Activated naive CD4-positive, alpha-beta T cell treated with anti-CD3 and anti-CD28 coated beads for 36 hours (primary cell): ENCODE results near the gene SAMD4B. TPM values are rescaled to one million over a fixed set of nuclear protein-coding genes. Genes with fewer than 3 reads are reported as not detected.

Experiments used
- CTCF ChIA-PET: fragments of 350-600 bp; sonication (Branson Sonifier 250); formaldehyde crosslinking; loops from one replicate; lab custom pipeline; 2021; ENCODE audit warnings: antibody characterized with exemption; lab: Charles Lee
- DNase-seq: peaks from one replicate; pipeline ENCODE4 v3.0.0-alpha.2; 2020
- H3K27ac Mint-ChIP-seq: one replicate; pipeline ENCODE4 v1.8.0; 2021; ENCODE audit warnings: mild to moderate bottlenecking, mixed read lengths
- H3K27me3 Mint-ChIP-seq: one replicate; pipeline ENCODE4 v1.8.0; 2021; ENCODE audit warnings: low read depth, mixed read lengths
- H3K36me3 Mint-ChIP-seq: one replicate; pipeline ENCODE4 v1.8.0; 2021; ENCODE audit warnings: low read depth, mixed read lengths
- H3K4me1 Mint-ChIP-seq: one replicate; pipeline ENCODE4 v1.8.0; 2021; ENCODE audit warnings: low read depth, mixed read lengths
- H3K4me3 Mint-ChIP-seq: one replicate; pipeline ENCODE4 v1.8.0; 2021; ENCODE audit warnings: mild to moderate bottlenecking, moderate library complexity, mixed read lengths
- H3K9me3 Mint-ChIP-seq: one replicate; pipeline ENCODE4 v1.8.0; 2021; ENCODE audit warnings: mixed read lengths
- intact Hi-C: fragments of 100-400 bp; cut with micrococcal nuclease; formaldehyde crosslinking; loops from one replicate; pipeline ENCODE4 v1.15.1; 2023
- total RNA-seq, 2 experiments: library from RNA; stranded (reverse); gene quantifications; one replicate each; pipeline ENCODE4 v1.2.3, GENCODE V29; 2021

The SAMD4B gene
- total RNA-seq, 2 experiments from 2014 or later = 33.0 to 35.8 TPM

DNA sequence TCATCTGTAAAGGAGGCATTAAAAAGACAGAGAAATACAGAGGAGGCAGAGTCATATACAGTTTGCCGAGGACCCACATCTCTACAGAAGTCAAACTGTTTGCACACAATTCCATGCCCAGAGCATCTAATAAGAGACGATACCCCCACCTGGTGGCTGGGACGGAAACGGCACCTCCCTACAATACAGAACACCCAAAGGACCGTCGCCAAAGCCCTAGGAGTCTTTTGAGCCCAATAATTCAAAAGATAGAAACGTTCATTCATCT lies 69.5 kb downstream of the SAMD4B start:
- Mint-ChIP-seq H3K4me3 (peak overlapping the region; percentile 82), H3K36me3 (peaks cover 26% of the 10 kb centered on the region), H3K9me3 (no peaks in the 10 kb centered on the region), H3K27ac (peak overlapping the region; percentile 85), H3K4me1 (peaks cover 34% of the 10 kb centered on the region), H3K27me3 (peaks cover 2% of the 10 kb centered on the region)
- peak; percentile 96 for DNase-seq
- intact Hi-C loops = loop anchor here (1.0 kb wide), 11 partner anchors 9 to 289 kb away; partner anchors contain the start of genes EID2, MED29, PAF1 and SAMD4B
- CTCF ChIA-PET = interaction anchor here (0.6 to 2.1 kb wide), 14 partner anchors 10 to 174 kb away, joined by 3 to 97 read pairs (median 5); partner anchors contain the start of genes GMFG, MED29, PAF1 and RPS16

DNA sequence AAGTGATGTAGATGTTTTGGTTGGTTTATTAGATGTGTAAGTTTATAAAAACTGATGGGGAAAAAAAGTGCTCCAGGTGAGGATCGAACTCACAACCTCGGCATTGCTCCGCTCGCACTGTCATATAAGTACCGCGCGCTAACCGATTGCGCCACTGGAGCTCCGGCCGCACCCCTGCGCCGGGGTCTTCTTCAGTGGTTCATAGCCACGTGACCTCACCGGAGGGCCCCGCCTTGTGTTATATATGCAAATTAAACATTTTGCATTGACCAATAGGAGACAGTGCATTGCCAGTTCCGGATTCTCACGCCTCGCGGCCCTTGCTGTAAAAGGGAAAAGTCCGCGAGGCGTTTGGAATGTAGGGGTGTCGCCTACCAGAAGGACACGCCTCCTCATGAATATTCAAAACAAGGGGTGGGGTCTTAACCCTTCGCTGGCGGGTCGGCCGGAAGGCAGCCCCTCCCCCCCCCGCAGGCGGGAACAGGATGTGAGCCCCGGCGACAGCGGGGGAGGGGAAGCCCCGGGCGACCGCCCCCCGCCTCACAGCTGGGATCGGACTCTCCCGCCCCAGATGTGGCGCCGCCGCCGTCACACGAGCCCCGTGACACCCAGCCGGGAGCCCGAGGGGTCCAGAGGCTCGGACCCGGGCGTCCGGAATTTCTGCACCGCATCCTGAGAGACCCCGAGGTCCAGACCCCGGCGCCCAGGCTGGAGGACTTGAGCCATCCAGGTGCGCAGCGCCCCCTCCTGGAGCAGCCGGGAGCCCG lies 70.1 kb downstream of the SAMD4B start, which contains the start of gene PLEKHG2:
PLEKHG2 (plus strand) TSS at position 570 of the 767 bp plus-strand sequence. CDS start 1,418 bp downstream, outside the sequence.
- CTCF ChIA-PET = interaction anchor here (0.9 to 2.1 kb wide), 8 partner anchors 11 to 77 kb away, joined by 5 to 97 read pairs (median 9); partner anchors contain the start of genes GMFG, MED29, PAF1 and RPS16
- Mint-ChIP-seq H3K4me1 (peaks cover 34% of the 10 kb centered on the region), H3K27me3 (peaks cover 2% of the 10 kb centered on the region), H3K9me3 (no peaks in the 10 kb centered on the region), H3K27ac (peak within 1 kb of the TSS; percentile 85), H3K4me3 (peak within 1 kb of the TSS; percentile 85), H3K36me3 (peaks cover 21% of the 10 kb centered on the region)
- intact Hi-C loops = loop anchor here (1.0 kb wide), 11 partner anchors 10 to 290 kb away; partner anchors contain the start of genes EID2, MED29, PAF1 and SAMD4B
- DNase-seq = peak; percentile 98

DNA sequence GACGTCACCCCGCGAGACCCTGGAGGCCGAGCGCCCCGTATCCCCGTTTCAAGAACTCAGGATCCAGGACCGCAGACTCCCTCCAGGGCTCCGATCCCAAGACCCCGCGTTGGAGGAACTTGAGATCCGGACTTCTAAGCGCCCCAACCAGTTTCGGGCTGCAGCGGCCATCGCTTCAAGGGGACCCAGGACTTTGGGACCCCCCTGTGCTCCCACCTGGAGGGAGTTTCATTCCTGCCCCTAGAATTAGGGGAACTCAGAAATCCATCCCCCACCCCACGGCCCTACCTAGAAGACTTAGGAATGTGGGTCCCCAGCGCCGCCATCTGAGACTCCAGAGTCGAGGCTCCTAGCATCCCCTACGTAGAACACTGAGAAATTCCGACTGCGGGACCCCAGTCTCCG lies 70.6 kb downstream of the SAMD4B start:
- intact Hi-C loops = loop anchor here (1.0 kb wide), 11 partner anchors 11 to 291 kb away; partner anchors contain the start of genes EID2, MED29, PAF1 and SAMD4B
- no peak for DNase-seq
- Mint-ChIP-seq H3K27ac (peak overlapping the region; percentile 85), H3K4me1 (peaks cover 34% of the 10 kb centered on the region), H3K27me3 (peaks cover 2% of the 10 kb centered on the region), H3K4me3 (peak overlapping the region; percentile 82), H3K36me3 (peaks cover 15% of the 10 kb centered on the region), H3K9me3 (no peaks in the 10 kb centered on the region)
- CTCF ChIA-PET = interaction anchor here (1.8 to 2.1 kb wide), 2 partner anchors 15 to 23 kb away, joined by 7 to 97 read pairs; partner anchors contain the start of gene RPS16

DNA sequence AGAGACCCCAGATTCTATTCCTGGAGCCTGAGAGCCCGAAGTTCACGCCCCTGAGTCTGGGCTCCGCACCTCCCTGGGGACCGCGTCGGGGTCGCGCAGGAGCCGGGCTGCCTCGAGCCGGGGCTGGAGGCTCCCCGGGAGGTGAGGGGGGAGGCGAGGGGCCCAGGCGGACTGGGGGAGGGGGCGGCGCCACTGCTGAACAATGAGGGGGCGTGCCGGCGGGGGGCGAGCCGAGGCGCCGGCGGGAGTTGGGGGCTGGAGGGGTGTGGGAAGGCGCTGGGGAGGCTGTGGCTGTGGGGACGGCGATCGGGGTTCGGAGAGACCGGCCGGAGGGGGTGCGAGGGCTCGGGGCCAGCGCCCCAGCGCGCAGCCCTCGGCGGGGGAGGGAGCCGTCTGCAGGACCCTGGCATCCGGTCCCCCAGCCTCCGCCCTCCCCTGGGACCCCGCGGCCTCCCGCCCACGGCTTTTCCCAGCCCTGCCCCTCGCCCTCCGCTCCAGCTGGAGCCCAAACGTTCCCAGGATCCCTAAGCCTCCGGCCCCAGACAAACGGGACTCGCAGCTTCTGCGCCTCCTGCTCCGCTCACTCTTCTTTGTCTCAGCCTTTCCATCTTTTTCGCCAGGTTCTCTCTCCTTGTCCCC lies 71.2 kb downstream of the SAMD4B start:
- H3K4me1 Mint-ChIP-seq = peaks cover 34% of the 10 kb centered on the region
- intact Hi-C loops = no loop called here
- H3K9me3 Mint-ChIP-seq = no peaks in the 10 kb centered on the region
- peak; percentile 29 for DNase-seq
- peaks cover 10% of the 10 kb centered on the region for H3K36me3 Mint-ChIP-seq
- CTCF ChIA-PET = interaction anchor here (0.9 kb wide), 1 partner anchor 22 kb away, joined by 3 read pairs; the partner anchor contains the start of genes MED29 and PAF1
- peak overlapping the region; percentile 85 for H3K27ac Mint-ChIP-seq
- peaks cover 2% of the 10 kb centered on the region for H3K27me3 Mint-ChIP-seq
- H3K4me3 Mint-ChIP-seq = peak overlapping the region; percentile 85

DNA sequence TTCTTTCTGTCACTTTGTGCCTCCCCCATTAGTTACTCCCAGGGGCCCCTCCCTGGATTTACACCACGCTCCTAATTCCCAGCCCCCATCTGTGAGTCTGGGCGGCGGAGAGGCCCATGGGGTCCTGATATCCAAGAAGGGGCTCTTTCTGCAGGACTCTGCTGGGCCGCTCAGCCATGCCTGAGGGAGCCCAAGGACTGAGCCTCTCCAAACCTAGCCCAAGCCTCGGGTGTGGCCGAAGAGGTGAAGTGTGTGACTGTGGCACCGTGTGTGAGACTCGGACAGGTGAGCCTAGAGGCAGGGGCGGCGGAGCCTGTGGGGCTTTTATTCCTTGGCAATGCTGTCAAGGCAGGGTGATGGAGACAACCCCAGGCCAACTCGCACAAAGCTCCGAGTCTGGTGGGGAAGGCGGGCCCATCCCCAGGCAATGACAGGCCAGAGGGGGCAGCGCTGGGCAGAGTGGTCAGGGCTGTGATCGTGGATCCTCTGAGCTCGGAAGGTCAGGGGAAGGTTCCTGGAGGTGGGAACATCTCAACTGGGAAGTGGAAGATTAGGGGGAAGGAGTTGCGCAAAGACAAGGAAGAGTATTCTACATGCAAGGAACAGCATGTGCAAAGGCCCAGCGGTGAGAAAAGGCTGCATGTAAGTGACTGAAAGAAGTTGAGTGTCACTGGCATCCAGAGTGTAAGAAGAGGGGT lies 71.8 kb downstream of the SAMD4B start:
- DNase-seq = peak; percentile 35
- H3K27ac Mint-ChIP-seq = peak overlapping the region; percentile 70
- CTCF ChIA-PET = interaction anchor here (0.9 to 2.1 kb wide), 3 partner anchors 14 to 67 kb away, joined by 3 to 6 read pairs (median 4); partner anchors contain the start of genes MED29 and PAF1
- peak overlapping the region; percentile 85 for H3K4me3 Mint-ChIP-seq
- intact Hi-C loops = no loop called here
- H3K36me3 Mint-ChIP-seq = peaks cover 4% of the 10 kb centered on the region
- no peaks in the 10 kb centered on the region for H3K9me3 Mint-ChIP-seq
- peaks cover 2% of the 10 kb centered on the region for H3K27me3 Mint-ChIP-seq
- peaks cover 30% of the 10 kb centered on the region for H3K4me1 Mint-ChIP-seq

DNA sequence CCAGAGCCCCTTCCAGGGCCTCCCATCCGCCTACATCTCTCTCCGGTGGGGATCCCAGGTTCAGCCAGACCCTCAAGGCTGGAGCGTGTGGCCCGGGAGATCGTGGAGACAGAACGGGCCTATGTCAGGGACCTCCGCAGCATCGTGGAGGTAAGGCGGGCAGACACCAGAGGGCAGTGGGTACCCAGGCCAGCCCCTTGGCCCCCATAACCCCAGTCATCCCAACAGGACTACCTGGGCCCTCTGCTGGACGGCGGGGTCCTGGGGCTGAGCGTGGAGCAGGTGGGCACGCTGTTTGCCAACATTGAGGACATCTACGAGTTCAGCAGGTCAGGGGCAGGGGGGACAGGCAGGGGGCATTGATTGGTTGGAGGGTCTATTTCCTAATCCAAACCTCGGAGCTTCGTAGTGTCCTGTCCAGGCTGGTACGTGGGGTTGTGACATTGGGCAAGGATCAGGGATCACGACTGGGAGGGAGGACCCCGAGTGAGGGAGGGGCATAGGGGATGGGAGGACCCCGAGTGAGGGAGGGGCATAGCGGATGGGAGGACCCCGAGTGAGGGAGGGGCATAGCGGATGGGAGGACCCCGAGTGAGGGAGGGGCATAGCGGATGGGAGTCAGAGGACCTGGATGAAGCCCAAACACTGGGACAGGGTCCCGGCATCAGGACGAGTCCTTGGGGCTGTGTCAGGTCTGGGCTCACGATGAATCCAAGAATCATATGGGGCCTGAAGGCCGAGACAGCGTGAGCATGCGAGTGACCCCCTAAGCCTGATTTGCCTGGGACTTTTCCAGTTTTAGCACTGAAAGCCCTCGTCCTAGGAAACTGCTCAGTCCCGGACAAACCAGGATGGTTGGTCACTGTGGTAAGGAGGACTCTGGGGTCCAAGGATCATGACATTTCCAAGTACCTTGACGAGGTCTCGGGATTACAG lies 73.2 kb downstream of the SAMD4B start:
- H3K27me3 Mint-ChIP-seq = peaks cover 2% of the 10 kb centered on the region
- H3K4me1 Mint-ChIP-seq = peaks cover 26% of the 10 kb centered on the region
- CTCF ChIA-PET = interaction anchor here (1.0 to 2.1 kb wide), 4 partner anchors 13 to 69 kb away, joined by 3 to 6 read pairs (median 4); partner anchors contain the start of gene RPS16
- H3K27ac Mint-ChIP-seq = no peak overlapping the region
- DNase-seq = no peak
- peaks cover 3% of the 10 kb centered on the region for H3K36me3 Mint-ChIP-seq
- intact Hi-C loops = no loop called here
- no peaks in the 10 kb centered on the region for H3K9me3 Mint-ChIP-seq
- H3K4me3 Mint-ChIP-seq = no peak overlapping the region

DNA sequence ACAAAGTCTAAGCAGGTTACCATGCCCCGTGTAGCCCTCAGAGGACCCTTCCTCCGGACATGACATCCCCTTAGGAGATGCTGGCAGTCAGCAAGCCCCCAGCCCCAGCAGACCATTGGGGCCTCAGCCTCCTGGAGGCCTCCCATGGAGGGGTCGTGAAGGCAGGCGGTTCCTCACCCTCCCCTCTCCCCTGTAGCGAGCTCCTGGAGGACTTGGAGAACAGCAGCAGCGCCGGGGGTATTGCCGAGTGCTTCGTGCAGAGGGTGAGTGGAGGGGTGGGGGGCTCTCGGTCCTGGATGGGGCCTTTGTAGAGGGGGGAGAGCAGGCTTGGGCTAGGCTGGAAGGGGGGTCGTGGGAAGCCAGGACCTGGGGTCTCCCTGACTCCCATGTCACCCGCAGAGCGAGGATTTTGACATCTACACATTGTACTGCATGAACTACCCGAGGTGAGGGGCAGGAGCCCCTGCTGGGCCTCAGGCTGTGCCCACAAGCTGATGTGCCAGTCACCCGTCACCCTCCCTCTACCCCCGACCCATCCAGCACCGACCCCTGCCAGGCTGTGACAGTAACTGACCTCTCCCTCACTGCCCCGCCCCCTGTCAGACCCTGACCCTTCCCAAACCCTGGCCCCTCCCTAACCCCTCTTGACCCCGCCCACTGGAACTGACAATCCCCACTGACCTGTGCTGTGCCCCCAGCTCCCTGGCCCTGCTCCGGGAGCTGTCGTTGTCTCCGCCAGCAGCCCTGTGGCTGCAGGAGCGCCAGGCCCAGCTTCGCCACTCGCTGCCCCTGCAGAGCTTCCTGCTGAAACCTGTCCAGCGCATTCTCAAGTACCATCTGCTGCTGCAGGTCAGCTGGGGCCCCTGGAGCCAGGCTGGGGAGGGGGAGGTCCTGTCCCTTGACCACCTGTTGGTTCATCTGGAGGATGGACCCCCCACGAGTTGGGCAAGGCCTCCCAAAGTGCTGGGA lies 74.2 kb downstream of the SAMD4B start:
- Mint-ChIP-seq H3K4me3 (no peak overlapping the region), H3K27me3 (peaks cover 2% of the 10 kb centered on the region), H3K36me3 (peaks cover 3% of the 10 kb centered on the region), H3K27ac (no peak overlapping the region), H3K4me1 (peaks cover 16% of the 10 kb centered on the region), H3K9me3 (no peaks in the 10 kb centered on the region)
- CTCF ChIA-PET = interaction anchor here (1.2 to 2.1 kb wide), 3 partner anchors 12 to 19 kb away, joined by 3 to 6 read pairs (median 3); partner anchors contain the start of gene RPS16
- intact Hi-C loops = no loop called here
- no peak for DNase-seq

DNA sequence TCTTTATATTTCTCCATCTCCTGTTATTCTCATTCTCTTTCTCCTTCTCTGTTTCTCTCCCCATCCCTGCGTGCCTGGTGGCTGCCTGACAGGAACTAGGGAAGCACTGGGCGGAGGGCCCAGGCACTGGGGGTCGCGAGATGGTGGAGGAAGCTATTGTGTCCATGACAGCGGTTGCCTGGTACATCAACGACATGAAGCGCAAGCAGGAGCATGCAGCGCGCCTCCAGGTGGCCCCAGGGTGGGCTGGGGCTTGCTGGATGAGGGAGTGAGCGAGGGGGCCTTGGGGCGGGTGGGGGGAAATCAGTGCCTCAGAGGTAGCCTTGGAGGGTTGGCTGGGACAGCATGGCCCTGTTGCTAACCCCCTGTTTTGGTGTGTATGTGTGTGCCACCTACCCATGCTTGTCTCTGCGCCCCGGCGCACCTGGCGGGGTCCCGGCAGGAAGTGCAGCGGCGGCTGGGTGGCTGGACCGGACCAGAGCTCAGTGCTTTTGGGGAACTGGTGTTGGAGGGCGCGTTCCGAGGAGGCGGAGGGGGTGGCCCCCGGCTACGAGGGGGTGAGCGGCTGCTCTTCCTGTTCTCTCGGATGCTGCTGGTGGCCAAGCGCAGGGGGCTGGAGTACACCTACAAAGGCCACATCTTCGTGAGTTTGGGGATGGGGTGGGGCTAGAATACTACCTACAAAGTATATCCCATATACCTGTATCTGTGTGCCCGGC lies 75.4 kb downstream of the SAMD4B start:
- no peak overlapping the region for H3K27ac Mint-ChIP-seq
- peaks cover 11% of the 10 kb centered on the region for H3K4me1 Mint-ChIP-seq
- DNase-seq = no peak
- intact Hi-C loops = no loop called here
- CTCF ChIA-PET = no interaction called here
- no peaks in the 10 kb centered on the region for H3K27me3 Mint-ChIP-seq
- peaks cover 1% of the 10 kb centered on the region for H3K36me3 Mint-ChIP-seq
- H3K4me3 Mint-ChIP-seq = no peak overlapping the region
- no peaks in the 10 kb centered on the region for H3K9me3 Mint-ChIP-seq

DNA sequence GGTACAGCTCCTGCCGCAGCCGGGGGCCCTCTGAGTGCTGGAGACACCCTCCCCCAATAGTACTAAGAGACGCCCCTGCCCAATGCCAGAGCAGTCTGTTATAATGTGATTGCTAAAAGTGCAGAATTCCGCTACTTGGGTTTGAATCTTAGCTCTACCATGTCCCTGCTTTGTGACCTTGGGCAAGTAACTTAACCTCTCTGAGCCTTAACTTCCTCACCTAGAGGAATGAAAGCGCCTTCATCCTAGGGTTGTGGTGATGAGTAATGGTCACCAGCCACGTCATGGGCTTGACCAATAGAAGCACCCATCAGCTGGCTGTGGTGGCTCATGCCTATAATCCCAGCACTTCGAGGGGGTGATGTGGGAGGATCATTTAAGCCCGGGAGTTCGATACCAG lies 76.8 kb downstream of the SAMD4B start:
- CTCF ChIA-PET = no interaction called here
- H3K36me3 Mint-ChIP-seq = peaks cover 3% of the 10 kb centered on the region
- H3K9me3 Mint-ChIP-seq = no peaks in the 10 kb centered on the region
- H3K4me1 Mint-ChIP-seq = peaks cover 7% of the 10 kb centered on the region
- H3K27ac Mint-ChIP-seq = no peak overlapping the region
- no peak overlapping the region for H3K4me3 Mint-ChIP-seq
- no peaks in the 10 kb centered on the region for H3K27me3 Mint-ChIP-seq
- no peak for DNase-seq
- intact Hi-C loops = no loop called here

DNA sequence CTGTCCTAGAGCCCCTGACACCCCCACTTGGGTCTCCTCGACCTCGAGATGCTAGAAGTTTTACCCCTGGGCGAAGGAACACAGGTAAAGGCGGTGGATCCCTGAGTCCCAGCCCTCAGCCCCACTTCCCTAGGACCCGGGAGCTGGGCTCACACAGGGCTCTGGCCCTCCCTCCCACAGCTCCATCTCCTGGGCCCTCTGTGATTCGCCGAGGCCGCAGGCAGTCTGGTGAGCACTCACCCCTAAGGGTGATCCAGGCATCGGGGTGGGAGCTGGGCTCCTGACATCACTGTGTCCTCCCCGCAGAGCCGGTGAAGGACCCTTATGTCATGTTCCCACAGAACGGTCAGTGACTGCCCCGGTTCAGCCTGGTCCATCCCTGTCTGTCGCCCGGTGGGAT lies 78.5 kb downstream of the SAMD4B start:
- intact Hi-C loops = no loop called here

More for the DNA sequence above, 78.5 kb downstream of the SAMD4B start:
- Mint-ChIP-seq H3K9me3 (no peaks in the 10 kb centered on the region), H3K27me3 (no peaks in the 10 kb centered on the region), H3K4me3 (no peak overlapping the region), H3K4me1 (no peaks in the 10 kb centered on the region), H3K27ac (no peak overlapping the region), H3K36me3 (peaks cover 3% of the 10 kb centered on the region)
- no peak for DNase-seq
- CTCF ChIA-PET = interaction anchor here (3.0 kb wide), 1 partner anchor 20 kb away, joined by 7 read pairs; no protein-coding TSS in a partner anchor
